Endothelial cell of umbilical vein (primary cell): ENCODE measurements around the gene PCDHGB4. TPM values are rescaled to one million over a fixed set of nuclear protein-coding genes. Genes with fewer than 3 reads are reported as not detected.

Source experiments
- BruUV-seq: library from RNA; stranded (reverse); fragments of 400-500 nt; replicated peaks from 2 replicates; lab custom pipeline; 2021; lab: Mats Ljungman, UMichigan
- CTCF ChIA-PET: fragments of 300-600, 350-600 bp; sonication (Branson Sonifier 250); formaldehyde crosslinking; loops from one replicate; lab custom pipeline; 2021; ENCODE audit warnings: antibody characterized with exemption, inconsistent platforms; lab: Charles Lee
- POLR2A ChIA-PET: fragments of 300-600, 350-600 bp; sonication (Branson Sonifier 250); formaldehyde crosslinking; loops from one replicate; lab custom pipeline; 2021; ENCODE audit warnings: antibody characterized with exemption, inconsistent platforms; lab: Charles Lee
- DNase-seq: peaks from one replicate; pipeline ENCODE4 v3.0.0-alpha.2; 2011; ENCODE audit warnings: low read depth, low spot score
- FAIRE-seq: peaks from 2 replicates; lab custom pipeline; 2011; peaks lifted over from hg19 to GRCh38; lab: Jason Lieb, UNC
- H2AFZ ChIP-seq: 2 replicates; pipeline ENCODE4 v1.6.0; 2012; ENCODE audit warnings: low read depth, low read length, control low read depth, inconsistent platforms
- H3K27ac ChIP-seq: 2 replicates; pipeline ENCODE4 v1.5.1; 2011; ENCODE audit warnings: low read depth, mild to moderate bottlenecking, control low read depth, low read length, moderate library complexity; ENCODE audit not compliant: insufficient read depth
- H3K27me3 ChIP-seq, 2 experiments: 2 replicates each; pipeline versions ENCODE4 v1.6.0 to v1.6.1; 2011; ENCODE audit warnings: low read length in 2 of 2, mixed read lengths in 1 of 2; ENCODE audit not compliant: control insufficient read depth in 2 of 2, insufficient read depth in 2 of 2
- H3K36me3 ChIP-seq, 2 experiments: 2 replicates in 1 of 2; 3 replicates in 1 of 2; pipeline ENCODE4 v1.5.1; 2011; ENCODE audit warnings: low read length in 2 of 2, mild to moderate bottlenecking in 1 of 2, moderate library complexity in 1 of 2; ENCODE audit not compliant: control insufficient read depth in 2 of 2, insufficient read depth in 2 of 2; ENCODE audit errors: extremely low read depth in 1 of 2
- H3K4me1 ChIP-seq: 3 replicates; pipeline ENCODE4 v1.5.1; 2011; ENCODE audit warnings: mild to moderate bottlenecking, low read length; ENCODE audit not compliant: control insufficient read depth, insufficient read depth; ENCODE audit errors: extremely low read depth
- H3K4me2 ChIP-seq: 2 replicates; pipeline ENCODE4 v1.6.1; 2011; ENCODE audit warnings: low read length, control low read depth, mixed read lengths; ENCODE audit not compliant: insufficient read depth
- H3K4me3 ChIP-seq, 3 experiments: fragments of 200-600 bp in 1 of 3; sonication (generic), shearing (Covaris generic) in 1 of 3; replicated peaks in 1 of 3; 2 replicates each; pipeline ENCODE4 v1.5.1; 2011 to 2016; ENCODE audit warnings: control low read depth in 3 of 3, low read length in 3 of 3, mild to moderate bottlenecking in 2 of 3, inconsistent platforms in 1 of 3, low read depth in 1 of 3, moderate library complexity in 1 of 3; ENCODE audit not compliant: insufficient read depth in 1 of 3
- H3K79me2 ChIP-seq: 2 replicates; pipeline ENCODE4 v1.6.0; 2012; ENCODE audit warnings: low read length, inconsistent platforms; ENCODE audit not compliant: control insufficient read depth, insufficient read depth
- H3K9ac ChIP-seq: replicated peaks from 2 replicates; pipeline ENCODE3; 2011; ENCODE audit warnings: low read length, control low read depth; ENCODE audit not compliant: insufficient read depth; ENCODE audit errors: extremely low read depth
- H3K9me1 ChIP-seq: replicated peaks from 3 replicates; pipeline ENCODE4 v1.6.0; 2011; ENCODE audit warnings: mild to moderate bottlenecking, low read length; ENCODE audit not compliant: control insufficient read depth, insufficient read depth; ENCODE audit errors: extremely low read depth
- H3K9me3 ChIP-seq: replicated peaks from 2 replicates; pipeline ENCODE4 v1.5.1; 2012; ENCODE audit warnings: low read length, inconsistent platforms; ENCODE audit not compliant: control insufficient read depth, insufficient read depth
- H4K20me1 ChIP-seq: replicated peaks from 2 replicates; pipeline ENCODE3; 2011; ENCODE audit warnings: mild to moderate bottlenecking, low read length; ENCODE audit not compliant: control insufficient read depth, insufficient read depth; ENCODE audit errors: extremely low read depth
- EZH2 ChIP-seq: IDR thresholded peaks from 2 replicates; pipeline ENCODE4 v1.6.1; 2012; ENCODE audit warnings: borderline replicate concordance, low read depth, mild to moderate bottlenecking, moderate library complexity, low read length, inconsistent platforms; ENCODE audit not compliant: severe bottlenecking
- FOS ChIP-seq: IDR thresholded peaks from 2 replicates; pipeline ENCODE4 v1.6.1; 2011; ENCODE audit warnings: mild to moderate bottlenecking, low read length, moderate library complexity, borderline replicate concordance; ENCODE audit not compliant: insufficient read depth
- GATA2 ChIP-seq: IDR thresholded peaks from 2 replicates; pipeline ENCODE4 v1.7.0; 2011; ENCODE audit warnings: low read depth, mild to moderate bottlenecking, moderate library complexity, mixed read lengths, low read length; ENCODE audit not compliant: insufficient read length, insufficient read depth
- JUN ChIP-seq: IDR thresholded peaks from 2 replicates; pipeline ENCODE4 v1.6.1; 2011; ENCODE audit warnings: borderline replicate concordance, low read depth; ENCODE audit not compliant: insufficient read length, insufficient read depth
- MAX ChIP-seq: IDR thresholded peaks from 2 replicates; pipeline ENCODE4 v1.6.1; 2011; ENCODE audit not compliant: insufficient read depth, insufficient read length
- MYC ChIP-seq: IDR thresholded peaks from one replicate; pipeline ENCODE4 v1.6.1; 2011; ENCODE audit warnings: mild to moderate bottlenecking, low read depth, low read length
- POLR2A ChIP-seq: IDR thresholded peaks from 2 replicates; pipeline ENCODE4 v1.6.1; 2012; ENCODE audit warnings: low read depth, mild to moderate bottlenecking, control low read depth, low read length
- POLR2AphosphoS5 ChIP-seq: IDR thresholded peaks from 2 replicates; pipeline ENCODE4 v1.6.1; 2012; ENCODE audit warnings: low read depth, mild to moderate bottlenecking, control low read depth, low read length, moderate library complexity; ENCODE audit not compliant: insufficient read depth
- dilution Hi-C: fragments of 300-500 bp; cut with MboI; formaldehyde crosslinking; loops from one replicate; pipeline ENCODE4 v1.15.0; 2019; ENCODE audit warnings: low sequenced_read_pairs; ENCODE audit not compliant: extremely low pct_ligation_motif_present
- intact Hi-C: fragments of 100-400 bp; cut with micrococcal nuclease; formaldehyde crosslinking; loops from one replicate; pipeline ENCODE4 v1.10.0; 2022
- polyA plus RNA-seq, 4 experiments: library from polyadenylated mRNA; depleted of rRNA in 3 of 4; stranded (reverse) in 3 of 4; unstranded in 1 of 4; fragments of >200 nt; gene quantifications; 2 replicates each; pipeline versions ENCODE4 v1.2.1 to v1.2.3, GENCODE V29; 2011 to 2012; ENCODE audit warnings: missing spikeins in 1 of 4
- total RNA-seq: library from RNA; stranded (reverse); gene quantifications from 2 replicates; pipeline ENCODE4 v1.2.3, GENCODE V29; 2021
- TF ChIP-seq, protein P1 (sequence below), 2 donors: IDR thresholded peaks; 1 replicate in 1 of 2; 2 replicates in 1 of 2; pipeline ENCODE4 v1.5.1; 2011; ENCODE audit warnings: low read length in 2 of 2, mild to moderate bottlenecking in 2 of 2, moderate library complexity in 2 of 2, control low read depth in 1 of 2, inconsistent platforms in 1 of 2, low read depth in 1 of 2; ENCODE audit not compliant: insufficient read depth in 1 of 2; ENCODE audit errors: extremely low read depth in 1 of 2

PCDHGB4 gene
- total and polyA plus RNA-seq, 2 donors (not counting 3 experiments of a cell fraction or from before 2014, with no cell fraction given): 6.5 to 6.9 TPM

DNA sequence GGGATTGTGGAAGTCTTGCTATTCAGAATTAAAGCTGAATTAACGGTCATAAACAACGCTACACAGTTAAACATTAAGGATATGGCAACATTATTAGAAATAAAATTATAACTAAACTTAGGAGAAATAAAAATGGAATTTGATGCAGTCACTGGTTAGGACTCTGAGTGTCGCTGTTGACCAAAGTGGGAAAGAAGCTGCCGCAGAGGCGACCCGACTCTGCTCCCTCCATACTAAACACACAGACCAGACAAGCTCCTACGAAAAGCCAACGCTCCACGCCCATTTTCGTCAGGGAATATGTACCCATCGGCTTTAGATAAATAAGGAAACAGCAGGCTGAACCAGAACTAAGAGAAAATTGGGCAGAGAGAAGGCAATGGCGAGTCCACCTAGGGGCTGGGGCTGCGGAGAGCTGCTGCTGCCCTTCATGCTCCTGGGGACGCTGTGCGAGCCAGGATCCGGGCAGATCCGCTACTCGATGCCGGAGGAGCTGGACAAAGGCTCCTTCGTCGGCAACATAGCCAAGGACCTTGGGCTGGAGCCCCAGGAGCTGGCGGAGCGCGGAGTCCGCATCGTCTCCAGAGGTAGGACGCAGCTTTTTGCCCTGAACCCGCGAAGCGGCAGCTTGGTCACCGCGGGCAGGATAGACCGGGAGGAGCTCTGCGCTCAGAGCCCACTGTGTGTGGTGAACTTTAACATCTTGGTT, 23.4 kb upstream of the PCDHGB4 start, which contains the start of gene PCDHGA5:
PCDHGA5 (plus strand) TSS at position 211 of the 709 bp plus-strand sequence; CDS start at position 380, 169 bp downstream.
- Histone ChIP-seq H3K27ac (no peak within 1 kb of the TSS), H3K9ac (no peak within 1 kb of the TSS), H3K79me2 (no peaks in the 10 kb centered on the region), H3K4me1 (no peaks in the 10 kb centered on the region), H3K4me3 (no peak within 1 kb of the TSS), H3K4me2 (no peak within 1 kb of the TSS), H3K9me1 (no peaks in the 10 kb centered on the region), H2AFZ (no peak within 1 kb of the TSS), H3K9me3 (peaks cover 2% of the 10 kb centered on the region), H3K36me3 (no peaks in the 10 kb centered on the region), H3K27me3 (peaks cover 51 to 81% of the 10 kb centered on the region in 2 experiments), H4K20me1 (no peaks in the 10 kb centered on the region)
- no TSS peak for BruUV-seq
- no peak for FAIRE-seq
- POLR2A ChIA-PET: no interaction called here
- dilution Hi-C loops: no loop called here
- DNase-seq: no peak
- intact Hi-C loops: no loop called here
- CTCF ChIA-PET: interaction anchor here (0.7 to 1.7 kb wide), 13 partner anchors 9 to 200 kb away, joined by 3 to 9 read pairs (median 4); partner anchors contain the start of genes PCDHGA1, PCDHGA10, PCDHGA11 and PCDHGA2
- TF ChIP-seq, protein P1, sequence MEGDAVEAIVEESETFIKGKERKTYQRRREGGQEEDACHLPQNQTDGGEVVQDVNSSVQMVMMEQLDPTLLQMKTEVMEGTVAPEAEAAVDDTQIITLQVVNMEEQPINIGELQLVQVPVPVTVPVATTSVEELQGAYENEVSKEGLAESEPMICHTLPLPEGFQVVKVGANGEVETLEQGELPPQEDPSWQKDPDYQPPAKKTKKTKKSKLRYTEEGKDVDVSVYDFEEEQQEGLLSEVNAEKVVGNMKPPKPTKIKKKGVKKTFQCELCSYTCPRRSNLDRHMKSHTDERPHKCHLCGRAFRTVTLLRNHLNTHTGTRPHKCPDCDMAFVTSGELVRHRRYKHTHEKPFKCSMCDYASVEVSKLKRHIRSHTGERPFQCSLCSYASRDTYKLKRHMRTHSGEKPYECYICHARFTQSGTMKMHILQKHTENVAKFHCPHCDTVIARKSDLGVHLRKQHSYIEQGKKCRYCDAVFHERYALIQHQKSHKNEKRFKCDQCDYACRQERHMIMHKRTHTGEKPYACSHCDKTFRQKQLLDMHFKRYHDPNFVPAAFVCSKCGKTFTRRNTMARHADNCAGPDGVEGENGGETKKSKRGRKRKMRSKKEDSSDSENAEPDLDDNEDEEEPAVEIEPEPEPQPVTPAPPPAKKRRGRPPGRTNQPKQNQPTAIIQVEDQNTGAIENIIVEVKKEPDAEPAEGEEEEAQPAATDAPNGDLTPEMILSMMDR (IDR thresholded peaks at IDR 0.05; ENCODE audit: extremely low read depth in 1 of 2, insufficient read depth in 1 of 2, low read depth in 1 of 2, low read length in 2 of 2): no peak
- TF ChIP-seq MAX: no peak
- TF ChIP-seq POLR2AphosphoS5: no peak
- TF ChIP-seq JUN: no peak
- no peak for TF ChIP-seq POLR2A
- TF ChIP-seq GATA2: no peak
- TF ChIP-seq FOS: no peak
- TF ChIP-seq EZH2: no peak
- no peak for TF ChIP-seq MYC
